K562 (cell line): Measurements from ENCODE around the gene TTC9C. TPM values are rescaled to one million over a fixed set of nuclear protein-coding genes. Genes with fewer than 3 reads are reported as not detected.

Experiments used
- ATAC-seq: fragments of 200-7000 bp; cut with Tn5 transposase; 3 replicates; pipeline ENCODE4 v1.9.1; 2020; ENCODE audit warnings: moderate library complexity
- BruUV-seq: library from RNA; stranded (reverse); fragments of 400-500 nt; replicated peaks from 2 replicates; lab custom pipeline; 2021; lab: Mats Ljungman, UMichigan
- CTCF ChIA-PET: fragments of 300-600 bp; formaldehyde crosslinking; extraction: SDS; loops from one replicate; lab custom pipeline; 2021; ENCODE audit warnings: low intra/inter-chr PET ratio; lab: Yijun Ruan, JAX
- POLR2A ChIA-PET: fragments of 300-600, 350-650 bp; sonication (Branson Sonifier 250); formaldehyde crosslinking; extraction: SDS; loops from one replicate; lab custom pipeline; 2021; ENCODE audit warnings: antibody characterized with exemption, inconsistent platforms; lab: Yijun Ruan, JAX
- DNase-seq, 4 experiments: peaks; one replicate each; pipeline versions ENCODE4 v3.0.0 to v3.0.0-alpha.2; 2011 to 2018; ENCODE audit warnings: low spot score in 3 of 4, mixed read lengths in 3 of 4; ENCODE audit errors: extremely low read depth in 1 of 4
- FAIRE-seq: peaks from 2 replicates; lab custom pipeline; 2011; peaks lifted over from hg19 to GRCh38; lab: Jason Lieb, UNC
- H2AFZ ChIP-seq: 2 replicates; pipeline ENCODE4 v1.6.0; 2011; ENCODE audit warnings: low read depth, low read length, control low read depth, inconsistent platforms
- H3K27ac ChIP-seq: fragments of 200-600 bp; 3 replicates; pipeline ENCODE4 v1.8.0; 2011; ENCODE audit warnings: low read depth, mild to moderate bottlenecking, control low read depth, inconsistent platforms, low read length, moderate library complexity, mixed read lengths; ENCODE audit errors: extremely low read depth
- H3K27me3 ChIP-seq, 2 experiments: fragments of 300-600 bp in 1 of 2; 2 replicates in 1 of 2; 3 replicates in 1 of 2; pipeline versions ENCODE4 v1.6.0 to v1.8.0; 2011; ENCODE audit warnings: inconsistent platforms in 2 of 2, low read length in 2 of 2, mild to moderate bottlenecking in 1 of 2, mixed read lengths in 1 of 2, moderate library complexity in 1 of 2; ENCODE audit not compliant: control insufficient read depth in 2 of 2, insufficient read depth in 2 of 2
- H3K36me3 ChIP-seq: fragments of 300-600 bp; 3 replicates; pipeline ENCODE4 v1.8.0; 2011; ENCODE audit warnings: mild to moderate bottlenecking, low read length, inconsistent platforms; ENCODE audit not compliant: control insufficient read depth, insufficient read depth
- H3K4me1 ChIP-seq, 2 experiments: fragments of 200-600 bp in 1 of 2; replicated peaks in 1 of 2; 2 replicates in 1 of 2; 3 replicates in 1 of 2; pipeline versions ENCODE4 v1.5.1 to v1.8.0; 2011; ENCODE audit warnings: inconsistent platforms in 2 of 2, low read length in 2 of 2, mild to moderate bottlenecking in 1 of 2, mixed read lengths in 1 of 2, moderate library complexity in 1 of 2; ENCODE audit not compliant: control insufficient read depth in 2 of 2, insufficient read depth in 2 of 2
- H3K4me2 ChIP-seq: 2 replicates; pipeline ENCODE4 v1.6.1; 2011; ENCODE audit warnings: low read length, control low read depth, inconsistent platforms, mixed read lengths; ENCODE audit not compliant: insufficient read depth
- H3K4me3 ChIP-seq: fragments of 200-600 bp; sonication (generic), shearing (Covaris generic); 2 replicates; pipeline ENCODE4 v1.5.1; 2016; ENCODE audit warnings: control low read depth, inconsistent platforms
- H3K79me2 ChIP-seq: fragments of 200-600 bp; 3 replicates; pipeline ENCODE4 v1.8.0; 2011; ENCODE audit warnings: low read length, inconsistent platforms; ENCODE audit not compliant: control insufficient read depth, insufficient read depth
- H3K9ac ChIP-seq, 2 experiments: 2 replicates each; pipeline versions ENCODE4 v1.6.0 to v1.6.1; 2011; ENCODE audit warnings: low read depth in 2 of 2, low read length in 2 of 2, control low read depth in 1 of 2, inconsistent platforms in 1 of 2, mild to moderate bottlenecking in 1 of 2, mixed read lengths in 1 of 2; ENCODE audit not compliant: insufficient read depth in 1 of 2
- H3K9me1 ChIP-seq: one replicate; pipeline ENCODE4 v1.6.0; 2011; ENCODE audit warnings: inconsistent platforms, mild to moderate bottlenecking, low read length, moderate library complexity; ENCODE audit not compliant: control insufficient read depth, insufficient read depth
- H3K9me3 ChIP-seq: replicated peaks from 2 replicates; pipeline ENCODE4 v1.5.1; 2011; ENCODE audit warnings: low read depth, low read length, inconsistent platforms; ENCODE audit not compliant: control insufficient read depth, insufficient read depth
- H4K20me1 ChIP-seq: replicated peaks from 2 replicates; pipeline ENCODE4 v1.6.1; 2011; ENCODE audit warnings: low read length, inconsistent platforms, mixed read lengths; ENCODE audit not compliant: control insufficient read depth, insufficient read depth
- COPS2 ChIP-seq: fragments of 450-650 bp; conservative IDR thresholded peaks from 2 replicates; pipeline ENCODE4 v1.6.1; 2016; ENCODE audit warnings: mild to moderate bottlenecking, moderate library complexity
- FOXK1 ChIP-seq: sonication (generic); formaldehyde crosslinking; IDR thresholded peaks from 2 replicates; pipeline ENCODE4 v1.8.0; 2022; ENCODE audit warnings: missing genetic modification reagents, mild to moderate bottlenecking, borderline replicate concordance
- NRF1 ChIP-seq, 2 experiments: fragments of 450-650 bp; IDR thresholded peaks in 1 of 2; conservative IDR thresholded peaks in 1 of 2; 2 replicates each; pipeline ENCODE4 v1.6.1; 2014; ENCODE audit warnings: mild to moderate bottlenecking in 2 of 2
- PHB2 ChIP-seq: fragments of 450-650 bp; IDR thresholded peaks from 2 replicates; pipeline ENCODE4 v1.6.1; 2017; ENCODE audit warnings: low read depth
- RBM34 ChIP-seq: fragments of 200-400 bp; formaldehyde crosslinking; IDR thresholded peaks from 2 replicates; pipeline ENCODE4 v1.6.1; 2018; ENCODE audit warnings: low read length, borderline replicate concordance; ENCODE audit not compliant: insufficient read depth
- SMAD2 ChIP-seq: fragments of 150-350 bp; IDR thresholded peaks from 2 replicates; pipeline ENCODE4 v1.6.1; 2014; ENCODE audit warnings: low read depth, mild to moderate bottlenecking, low read length
- SRSF3 ChIP-seq: fragments of 200-400 bp; formaldehyde crosslinking; IDR thresholded peaks from 2 replicates; pipeline ENCODE4 v1.6.1; 2016; ENCODE audit warnings: mild to moderate bottlenecking, low read length, moderate library complexity; ENCODE audit not compliant: insufficient read depth
- TCFL5 ChIP-seq: fragments of 250-450 bp; sonication (Bioruptor Pico); conservative IDR thresholded peaks from 2 replicates; pipeline ENCODE4 v1.6.1; 2021; ENCODE audit warnings: mild to moderate bottlenecking, moderate library complexity, matching md5 sums
- ZNF143 ChIP-seq: sonication (generic); formaldehyde crosslinking; IDR thresholded peaks from 2 replicates; pipeline ENCODE4 v1.9.0; 2022; ENCODE audit warnings: mild to moderate bottlenecking, missing genetic modification reagents
- ZNF77 ChIP-seq: fragments of 250-450 bp; sonication (Bioruptor Pico); IDR thresholded peaks from 2 replicates; pipeline ENCODE4 v1.5.0; 2020
- ZSCAN29 ChIP-seq: fragments of 450-650 bp; IDR thresholded peaks from 2 replicates; pipeline ENCODE4 v1.6.1; 2017
- WGBS: fragments of 100-300 bp; shearing (Covaris generic); methylation state at CpG from one replicate; pipeline ENCODE4 v1.1.6; 2016; ENCODE audit warnings: low coverage, mixed read lengths; ENCODE audit not compliant: insufficient coverage; ENCODE audit errors: missing lambda C conversion rate; 5-methylcytosine and 5-hydroxymethylcytosine counted together
- in situ Hi-C: fragments of 300-500 bp; cut with MboI; formaldehyde crosslinking; loops from 4 replicates; pipeline ENCODE4 v1.15.0; 2018; ENCODE audit warnings: inconsistent platforms, mixed read lengths
- intact Hi-C: fragments of 100-400 bp; cut with micrococcal nuclease; formaldehyde crosslinking; loops from 2 replicates; pipeline ENCODE4 v1.14.2; 2022
- polyA plus RNA-seq, 8 experiments: library from polyadenylated mRNA; depleted of rRNA in 4 of 8; stranded (reverse) in 5 of 8; unstranded in 3 of 8; fragments of >200 nt; fragmentation: Nextera tagmentation in 2 of 8; fragmentation: Illumina TruSeq in 1 of 8; extraction: Ambion mirVana in 2 of 8; extraction: Trizol in 1 of 8; gene quantifications; 2 replicates each; pipeline versions ENCODE4 v1.2.1 to v1.2.3, GENCODE V29; 2011 to 2014; ENCODE audit warnings: inconsistent platforms in 1 of 8, missing spikeins in 1 of 8
- total RNA-seq, 7 experiments: library from RNA; depleted of rRNA in 6 of 7; stranded (reverse); fragments of >200 nt in 6 of 7; fragmentation: Illumina TruSeq in 2 of 7; extraction: Trizol in 2 of 7; gene quantifications; 2 replicates each; pipeline versions ENCODE4 v1.2.1 to v1.2.3, GENCODE V29; 2011 to 2021; ENCODE audit warnings: low replicate concordance in 1 of 7
- TF ChIP-seq, protein P1 (sequence below): fragments of 450-650 bp; formaldehyde crosslinking; IDR thresholded peaks from 2 replicates; pipeline ENCODE4 v1.4.0; 2020; ENCODE audit warnings: mild to moderate bottlenecking, moderate library complexity
- TF ChIP-seq, protein P2 (sequence below): fragments of 450-650 bp; IDR thresholded peaks from 2 replicates; pipeline ENCODE4 v1.6.1; 2016; ENCODE audit warnings: antibody characterized with exemption
- TF ChIP-seq, protein P3 (sequence below): fragments of 250-450 bp; sonication (Bioruptor Pico); IDR thresholded peaks from 2 replicates; pipeline ENCODE4 v1.4.0; 2020; ENCODE audit warnings: mild to moderate bottlenecking, moderate library complexity

The TTC9C gene
- total and polyA plus RNA-seq, 9 of the 15 experiments (the other 6 are each of a cell fraction or from before 2014, with no cell fraction given): 32.8 to 59.0 (median 37.1) TPM

DNA sequence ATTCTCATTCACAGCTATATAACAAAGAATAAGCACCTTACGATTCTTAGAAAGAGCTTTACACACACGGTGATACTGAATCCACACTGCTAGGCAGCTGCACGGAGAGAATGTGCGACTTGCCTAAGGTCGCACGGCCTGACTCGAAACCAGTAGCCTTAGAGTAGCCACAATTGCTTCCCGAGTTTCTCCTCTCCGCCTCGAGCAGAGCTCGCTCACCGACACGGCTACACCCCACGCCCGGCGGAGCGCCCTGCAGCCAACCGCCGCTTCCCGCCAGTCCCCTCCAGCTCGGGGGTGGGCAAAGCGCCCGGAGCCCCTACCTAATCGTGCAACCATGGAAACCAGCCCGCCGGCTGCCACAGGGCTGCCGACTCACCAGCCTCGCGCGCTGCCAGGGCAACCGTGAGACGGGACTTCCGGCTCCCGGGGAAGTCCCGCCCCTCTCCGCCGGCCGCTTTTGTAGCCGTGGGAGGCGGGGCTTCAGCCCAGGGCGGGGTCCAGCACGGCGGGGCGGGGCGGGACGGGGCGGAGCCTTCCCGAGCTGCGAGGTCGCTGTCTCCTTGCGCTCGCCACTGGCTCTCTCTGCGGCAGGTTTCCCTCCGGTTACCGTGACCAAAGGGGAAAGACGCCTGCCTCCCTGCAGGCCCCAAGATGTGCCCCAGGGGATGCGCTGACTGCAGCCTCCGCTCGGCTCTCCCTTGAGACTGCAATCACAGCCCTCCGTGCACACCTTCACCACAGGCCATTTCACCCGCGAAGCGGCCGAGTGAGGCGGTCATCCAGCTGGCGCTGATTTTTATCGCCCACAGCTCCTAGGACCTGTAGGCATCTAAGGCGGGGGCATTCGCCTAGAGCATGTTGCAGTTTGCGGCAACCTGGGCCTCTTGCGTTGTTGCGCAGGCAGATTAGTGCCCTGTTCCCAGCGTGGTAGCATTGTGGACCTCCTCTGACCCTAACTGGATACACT is 22.1 kb upstream of the TTC9C start:
- whole genome bisulfite sequencing: 3% methylated on average over 61 of the region's 73 CpGs
- Histone ChIP-seq H3K27me3 (no peaks in the 10 kb centered on the region), H3K4me3 (peak overlapping the region; percentile 72), H4K20me1 (peaks cover 3% of the 10 kb centered on the region; the same call in 1 of the 2 replicates), H3K9me1 (peaks cover 2% of the 10 kb centered on the region), H3K9ac (peak overlapping the region; percentile 76 to 93), H3K9me3 (no peaks in the 10 kb centered on the region), H3K36me3 (peaks cover 63% of the 10 kb centered on the region), H3K4me2 (peak overlapping the region; percentile 97), H3K79me2 (peaks cover 14% of the 10 kb centered on the region), H3K27ac (peak overlapping the region; percentile 82), H2AFZ (peak overlapping the region; percentile 87), H3K4me1 (peaks cover 29 to 42% of the 10 kb centered on the region in 2 experiments)
- FAIRE-seq (peak; percentile 77), DNase-seq (peak; percentile 93 to 97 (median 96)), ATAC-seq (peak; percentile 95)
- intact Hi-C loops (loop anchor here (2.0 to 5.0 kb wide), 2 partner anchors 21 to 309 kb away; partner anchors contain the start of gene HNRNPUL2), in situ Hi-C loops (no loop called here)
- BruUV-seq: TSS peak; percentile 45
- POLR2A ChIA-PET: interaction anchor here (0.6 to 4.1 kb wide), 23 partner anchors 10 to 341 kb away, joined by 3 to 31 read pairs (median 4); partner anchors contain the start of genes C11orf98, CSKMT, GANAB and HNRNPUL2
- CTCF ChIA-PET: no interaction called here
- TF ChIP-seq SRSF3 (no peak), PHB2 (no peak), ZNF77 (CRISPR knock-in tag) (no peak), ZNF143 (CRISPR knock-in tag) (0 out of 2 replicates have a peak, but pooled peaks have one; percentile 33), FOXK1 (CRISPR knock-in tag) (peak; percentile 55; the same call in 1 of the 2 replicates), COPS2 (no peak), NRF1 (conservative IDR thresholded peaks at IDR 0.05 in 1 of 2, IDR thresholded peaks at IDR 0.05 in 1 of 2) (peak; percentile 32 to 57; a peak in 3 of 4 replicates), TCFL5 (CRISPR knock-in tag) (no peak), ZSCAN29 (no peak), SMAD2 (no peak), RBM34 (0 out of 2 replicates have a peak, but pooled peaks have one; percentile 49)
- TF ChIP-seq, protein P1, sequence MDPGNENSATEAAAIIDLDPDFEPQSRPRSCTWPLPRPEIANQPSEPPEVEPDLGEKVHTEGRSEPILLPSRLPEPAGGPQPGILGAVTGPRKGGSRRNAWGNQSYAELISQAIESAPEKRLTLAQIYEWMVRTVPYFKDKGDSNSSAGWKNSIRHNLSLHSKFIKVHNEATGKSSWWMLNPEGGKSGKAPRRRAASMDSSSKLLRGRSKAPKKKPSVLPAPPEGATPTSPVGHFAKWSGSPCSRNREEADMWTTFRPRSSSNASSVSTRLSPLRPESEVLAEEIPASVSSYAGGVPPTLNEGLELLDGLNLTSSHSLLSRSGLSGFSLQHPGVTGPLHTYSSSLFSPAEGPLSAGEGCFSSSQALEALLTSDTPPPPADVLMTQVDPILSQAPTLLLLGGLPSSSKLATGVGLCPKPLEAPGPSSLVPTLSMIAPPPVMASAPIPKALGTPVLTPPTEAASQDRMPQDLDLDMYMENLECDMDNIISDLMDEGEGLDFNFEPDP: no peak
- TF ChIP-seq, protein P2, sequence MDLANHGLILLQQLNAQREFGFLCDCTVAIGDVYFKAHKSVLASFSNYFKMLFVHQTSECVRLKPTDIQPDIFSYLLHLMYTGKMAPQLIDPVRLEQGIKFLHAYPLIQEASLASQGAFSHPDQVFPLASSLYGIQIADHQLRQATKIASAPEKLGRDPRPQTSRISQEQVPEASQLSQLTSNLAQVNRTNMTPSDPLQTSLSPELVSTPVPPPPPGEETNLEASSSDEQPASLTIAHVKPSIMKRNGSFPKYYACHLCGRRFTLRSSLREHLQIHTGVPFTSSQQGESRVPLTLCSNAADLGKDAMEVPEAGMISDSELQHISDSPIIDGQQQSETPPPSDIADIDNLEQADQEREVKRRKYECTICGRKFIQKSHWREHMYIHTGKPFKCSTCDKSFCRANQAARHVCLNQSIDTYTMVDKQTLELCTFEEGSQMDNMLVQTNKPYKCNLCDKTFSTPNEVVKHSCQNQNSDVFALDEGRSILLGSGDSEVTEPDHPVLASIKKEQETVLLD: no peak; the same call in 1 of the 2 replicates
- TF ChIP-seq, protein P3, sequence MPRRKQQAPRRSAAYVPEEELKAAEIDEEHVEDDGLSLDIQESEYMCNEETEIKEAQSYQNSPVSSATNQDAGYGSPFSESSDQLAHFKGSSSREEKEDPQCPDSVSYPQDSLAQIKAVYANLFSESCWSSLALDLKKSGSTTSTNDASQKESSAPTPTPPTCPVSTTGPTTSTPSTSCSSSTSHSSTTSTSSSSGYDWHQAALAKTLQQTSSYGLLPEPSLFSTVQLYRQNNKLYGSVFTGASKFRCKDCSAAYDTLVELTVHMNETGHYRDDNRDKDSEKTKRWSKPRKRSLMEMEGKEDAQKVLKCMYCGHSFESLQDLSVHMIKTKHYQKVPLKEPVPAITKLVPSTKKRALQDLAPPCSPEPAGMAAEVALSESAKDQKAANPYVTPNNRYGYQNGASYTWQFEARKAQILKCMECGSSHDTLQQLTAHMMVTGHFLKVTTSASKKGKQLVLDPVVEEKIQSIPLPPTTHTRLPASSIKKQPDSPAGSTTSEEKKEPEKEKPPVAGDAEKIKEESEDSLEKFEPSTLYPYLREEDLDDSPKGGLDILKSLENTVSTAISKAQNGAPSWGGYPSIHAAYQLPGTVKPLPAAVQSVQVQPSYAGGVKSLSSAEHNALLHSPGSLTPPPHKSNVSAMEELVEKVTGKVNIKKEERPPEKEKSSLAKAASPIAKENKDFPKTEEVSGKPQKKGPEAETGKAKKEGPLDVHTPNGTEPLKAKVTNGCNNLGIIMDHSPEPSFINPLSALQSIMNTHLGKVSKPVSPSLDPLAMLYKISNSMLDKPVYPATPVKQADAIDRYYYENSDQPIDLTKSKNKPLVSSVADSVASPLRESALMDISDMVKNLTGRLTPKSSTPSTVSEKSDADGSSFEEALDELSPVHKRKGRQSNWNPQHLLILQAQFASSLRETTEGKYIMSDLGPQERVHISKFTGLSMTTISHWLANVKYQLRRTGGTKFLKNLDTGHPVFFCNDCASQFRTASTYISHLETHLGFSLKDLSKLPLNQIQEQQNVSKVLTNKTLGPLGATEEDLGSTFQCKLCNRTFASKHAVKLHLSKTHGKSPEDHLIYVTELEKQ (CRISPR knock-in tag): no peak
